ENCODE results near the gene NCOA5. TPM values are rescaled to one million over a fixed set of nuclear protein-coding genes. Genes with fewer than 3 reads are reported as not detected.

The NCOA5 gene
- total RNA-seq, 1 donor from 2014 or later: 46.4 TPM

- Mint-ChIP-seq H3K4me1 (peaks cover 24% of the 10 kb centered on the region), H3K36me3 (ENCODE audit: low read depth) (no peaks in the 10 kb centered on the region), H3K27me3 (peaks cover 47% of the 10 kb centered on the region), H3K27ac (no peak overlapping the region), H3K4me3 (peak overlapping the region; percentile 70), H3K9me3 (no peaks in the 10 kb centered on the region)
- no peak for TF ChIP-seq CTCF (IDR thresholded peaks at IDR 0.05)
- CTCF ChIA-PET: interaction anchor here (0.8 to 2.2 kb wide), 16 partner anchors 8 to 384 kb away, joined by 3 to 18 read pairs (median 4); partner anchors contain the start of gene ELMO2
- ATAC-seq (ENCODE audit: low read depth) (peak; percentile 62), DNase-seq (peak; percentile 73)
- intact Hi-C loops (cut with micrococcal nuclease): loop anchor here (1.0 to 10.0 kb wide), 6 partner anchors 8 to 662 kb away; partner anchors contain the start of gene TP53RK
- POLR2A ChIA-PET: interaction anchor here (0.7 to 1.3 kb wide), 2 partner anchors 97 to 107 kb away, joined by 4 read pairs; no protein-coding TSS in a partner anchor
These were observed 67.2 kb downstream of the NCOA5 start for GRCh38 chr20:46022411-46023147.

- Mint-ChIP-seq H3K4me1 (peaks cover 24% of the 10 kb centered on the region), H3K36me3 (ENCODE audit: low read depth) (no peaks in the 10 kb centered on the region), H3K9me3 (no peaks in the 10 kb centered on the region), H3K4me3 (peak overlapping the region; percentile 70), H3K27me3 (peaks cover 42% of the 10 kb centered on the region), H3K27ac (no peak overlapping the region)
- ChIA-PET CTCF (interaction anchor here (1.1 to 2.2 kb wide), 12 partner anchors 7 to 385 kb away, joined by 3 to 18 read pairs (median 4); partner anchors contain the start of gene ELMO2), POLR2A (interaction anchor here (1.3 kb wide), 1 partner anchor 98 kb away, joined by 4 read pairs; no protein-coding TSS in a partner anchor)
- ATAC-seq (ENCODE audit: low read depth) (peak; percentile 64), DNase-seq (peak; percentile 41)
- intact Hi-C loops (cut with micrococcal nuclease): loop anchor here (1.0 to 10.0 kb wide), 4 partner anchors 66 to 663 kb away; partner anchors contain the start of genes CD40 and TP53RK
- no peak for TF ChIP-seq CTCF (IDR thresholded peaks at IDR 0.05)
These were observed 68.1 kb downstream of the NCOA5 start for GRCh38 chr20:46021361-46022359.

- ChIA-PET POLR2A (no interaction called here), CTCF (no interaction called here)
- TF ChIP-seq CTCF (IDR thresholded peaks at IDR 0.05): no peak
- ATAC-seq (ENCODE audit: low read depth) (no peak), DNase-seq (no peak)
- H3K27ac Mint-ChIP-seq: no peak overlapping the region
- H3K9me3 Mint-ChIP-seq: no peaks in the 10 kb centered on the region
- H3K4me1 Mint-ChIP-seq: peaks cover 24% of the 10 kb centered on the region
- peaks cover 37% of the 10 kb centered on the region for H3K27me3 Mint-ChIP-seq
- intact Hi-C loops (cut with micrococcal nuclease): loop anchor here (10.0 kb wide), 1 partner anchor 664 kb away; the partner anchor contains the start of gene TP53RK
- H3K36me3 Mint-ChIP-seq (ENCODE audit: low read depth): no peaks in the 10 kb centered on the region
- H3K4me3 Mint-ChIP-seq: no peak overlapping the region
These were observed 69.2 kb downstream of the NCOA5 start for GRCh38 chr20:46020555-46020954.

GRCh38 chr20:46018611-46019010 is 71.2 kb downstream of the NCOA5 start:
- intact Hi-C loops (cut with micrococcal nuclease): no loop called here
- ChIA-PET CTCF (interaction anchor here (1.6 kb wide), 1 partner anchor 32 kb away, joined by 3 read pairs; no protein-coding TSS in a partner anchor), POLR2A (interaction anchor here (0.7 kb wide), 1 partner anchor 48 kb away, joined by 3 read pairs; no protein-coding TSS in a partner anchor)
- no peaks in the 10 kb centered on the region for H3K9me3 Mint-ChIP-seq
- no peak overlapping the region for H3K4me3 Mint-ChIP-seq
- ATAC-seq (ENCODE audit: low read depth) (no peak), DNase-seq (no peak)
- H3K4me1 Mint-ChIP-seq: peaks cover 34% of the 10 kb centered on the region
- H3K36me3 Mint-ChIP-seq (ENCODE audit: low read depth): no peaks in the 10 kb centered on the region
- no peak for TF ChIP-seq CTCF (IDR thresholded peaks at IDR 0.05)
- no peak overlapping the region for H3K27ac Mint-ChIP-seq
- H3K27me3 Mint-ChIP-seq: peaks cover 23% of the 10 kb centered on the region
